Measurements from ENCODE around the gene GORAB.

The GORAB gene

DNA sequence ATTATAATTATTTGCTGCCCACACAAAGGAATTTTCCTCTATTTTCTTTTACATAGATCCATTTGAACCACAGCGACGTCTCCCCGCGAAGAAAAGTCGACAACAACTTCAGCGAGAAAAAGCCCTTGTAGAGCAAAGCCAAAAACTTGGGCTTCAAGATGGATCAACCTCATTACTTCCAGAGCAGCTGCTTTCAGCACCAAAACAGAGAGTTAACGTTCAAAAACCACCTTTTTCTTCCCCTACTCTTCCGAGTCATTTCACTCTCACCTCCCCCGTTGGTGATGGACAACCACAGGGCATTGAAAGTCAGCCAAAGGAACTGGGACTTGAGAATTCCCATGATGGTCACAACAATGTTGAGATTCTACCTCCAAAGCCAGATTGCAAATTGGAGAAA lies 7.2 kb downstream of the GORAB start:
- DNase-seq = no peak

GRCh38 chr1:170544624-170545023 lies 12.7 kb downstream of the GORAB start:
- DNase-seq = no peak

GRCh38 chr1:170545476-170545875 lies 13.5 kb downstream of the GORAB start:
- no peak for DNase-seq

GRCh38 chr1:170547255-170547654 lies 15.3 kb downstream of the GORAB start:
- DNase-seq = no peak

- no peak for DNase-seq
Measured at GRCh38 chr1:170548497-170548896, 16.5 kb downstream of the GORAB start.

DNA sequence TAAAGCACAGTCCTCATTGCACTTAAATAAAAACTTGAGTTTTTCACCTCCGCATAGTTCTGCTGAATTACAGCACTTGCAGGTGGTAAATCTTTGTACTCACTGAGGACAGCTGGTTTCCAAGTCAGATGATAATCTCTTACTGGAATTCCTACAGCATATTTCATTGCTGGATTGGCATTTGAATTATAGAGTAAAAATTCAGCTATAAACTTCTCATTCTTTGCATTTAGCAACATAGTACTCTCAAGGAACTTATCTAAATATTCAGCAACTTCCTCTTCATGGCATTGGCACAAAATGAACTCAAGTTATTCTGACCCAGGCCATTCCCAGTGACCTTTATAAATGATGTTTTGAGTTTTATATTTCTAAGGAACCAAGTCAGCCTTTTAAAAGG lies 23.4 kb downstream of the GORAB start:
- no peak for DNase-seq

DNA sequence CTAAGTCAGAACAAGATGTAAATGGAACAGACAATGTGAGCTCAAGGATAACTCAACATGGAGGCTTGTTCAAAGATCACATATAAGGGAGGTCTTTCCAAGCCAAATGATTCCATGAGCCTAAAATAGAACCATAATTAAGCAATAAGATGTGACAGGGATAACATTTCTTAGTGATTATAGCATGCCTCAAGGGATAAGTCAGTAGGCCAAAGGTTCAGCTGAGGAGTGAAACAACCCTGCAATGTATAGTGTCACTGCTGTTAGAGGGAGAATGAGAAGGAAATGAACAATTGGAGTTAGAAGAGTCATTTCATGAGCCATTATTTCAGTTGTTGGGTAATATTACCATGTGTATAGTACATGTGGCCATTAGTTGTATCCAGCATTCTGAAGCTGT lies 25.0 kb downstream of the GORAB start:
- DNase-seq = no peak

DNA sequence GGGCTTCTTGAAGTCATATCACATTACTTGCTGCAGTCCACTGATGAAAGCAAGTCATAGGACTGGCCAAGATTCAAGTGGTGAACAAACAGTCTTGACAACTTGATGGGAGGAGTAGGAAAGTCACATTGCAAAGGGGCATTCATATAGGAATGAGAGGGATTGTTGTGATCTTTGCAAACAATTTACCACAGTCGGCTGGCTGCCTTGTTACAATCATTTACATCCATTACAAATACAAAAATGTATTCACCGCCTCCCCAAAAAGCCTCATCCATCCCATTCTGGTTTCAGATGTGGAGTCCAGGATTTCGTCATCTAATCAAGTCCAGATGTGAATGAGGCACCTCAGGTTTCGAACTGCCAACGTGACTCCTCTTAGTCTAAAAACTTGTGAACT lies 26.8 kb downstream of the GORAB start:
- DNase-seq = no peak

- DNase-seq = no peak
Measured at GRCh38 chr1:170559166-170559565, 27.2 kb downstream of the GORAB start.

- DNase-seq = no peak
Measured at GRCh38 chr1:170560681-170561285, 28.8 kb downstream of the GORAB start.

- DNase-seq = no peak
Measured at GRCh38 chr1:170562646-170563338, 30.8 kb downstream of the GORAB start.

- DNase-seq = no peak
Measured at GRCh38 chr1:170567214-170567613, 35.2 kb downstream of the GORAB start.

DNA sequence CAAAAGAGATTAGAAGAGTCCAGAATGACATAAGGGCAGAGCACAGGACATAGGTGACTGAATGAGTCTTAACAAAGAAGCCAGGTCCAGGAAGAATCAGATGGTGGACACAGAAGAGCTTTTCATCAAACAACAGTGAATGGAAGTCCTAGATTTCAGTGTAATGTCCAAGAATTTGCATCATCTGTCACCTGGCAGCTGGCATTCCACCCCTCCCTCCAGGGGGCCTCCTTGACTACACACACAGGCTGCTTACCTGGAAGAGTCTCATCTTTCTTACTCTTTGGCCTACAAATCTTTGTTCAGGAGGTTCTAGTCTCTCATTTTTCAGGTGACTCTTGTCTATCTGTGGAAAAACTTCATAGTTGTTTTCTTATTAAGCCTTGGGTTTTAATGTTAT lies 36.2 kb downstream of the GORAB start:
- no peak for DNase-seq

- DNase-seq = no peak
Measured at GRCh38 chr1:170576980-170577379, 45.0 kb downstream of the GORAB start.

GRCh38 chr1:170578359-170578758 lies 46.4 kb downstream of the GORAB start:
- no peak for DNase-seq

DNA sequence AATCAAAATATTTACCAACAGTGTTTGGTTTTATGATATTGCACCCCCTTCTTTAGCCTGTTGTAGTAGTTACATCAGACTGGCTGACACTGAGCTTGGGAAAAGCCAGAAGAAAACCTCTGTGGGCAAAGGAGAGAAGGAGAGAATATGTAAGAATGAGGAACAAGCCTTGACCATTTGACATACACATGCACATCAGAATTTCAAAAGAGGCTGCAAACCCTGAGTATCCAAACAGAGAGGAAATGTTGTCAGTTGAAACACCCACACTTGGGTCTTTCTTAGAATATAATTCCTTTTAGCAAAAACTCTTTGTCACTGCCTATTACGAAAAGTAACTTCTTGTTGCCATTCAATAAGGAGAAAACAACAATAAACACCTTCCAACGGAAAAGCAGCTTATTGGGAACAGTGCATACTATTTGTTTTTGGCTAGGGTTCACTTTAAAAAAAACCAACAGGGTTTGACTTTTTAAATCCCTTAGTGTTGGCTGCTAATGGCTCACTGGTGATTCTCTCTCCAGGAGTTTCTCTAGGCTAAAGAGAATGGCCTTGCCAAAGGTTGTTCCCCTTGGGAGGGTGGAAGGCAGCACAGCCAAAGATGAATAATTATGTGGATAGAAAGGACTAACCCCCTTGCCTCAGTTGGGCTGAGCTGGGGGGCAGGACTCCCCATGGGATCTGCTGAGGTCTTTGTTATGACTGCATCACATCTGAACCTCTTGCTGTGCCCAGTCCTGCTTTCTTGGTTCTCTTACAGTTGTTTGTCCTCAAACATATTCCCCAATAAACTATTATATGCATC lies 48.9 kb downstream of the GORAB start:
- no peak for DNase-seq

GRCh38 chr1:170583186-170583585 lies 51.2 kb downstream of the GORAB start:
- no peak for DNase-seq

DNA sequence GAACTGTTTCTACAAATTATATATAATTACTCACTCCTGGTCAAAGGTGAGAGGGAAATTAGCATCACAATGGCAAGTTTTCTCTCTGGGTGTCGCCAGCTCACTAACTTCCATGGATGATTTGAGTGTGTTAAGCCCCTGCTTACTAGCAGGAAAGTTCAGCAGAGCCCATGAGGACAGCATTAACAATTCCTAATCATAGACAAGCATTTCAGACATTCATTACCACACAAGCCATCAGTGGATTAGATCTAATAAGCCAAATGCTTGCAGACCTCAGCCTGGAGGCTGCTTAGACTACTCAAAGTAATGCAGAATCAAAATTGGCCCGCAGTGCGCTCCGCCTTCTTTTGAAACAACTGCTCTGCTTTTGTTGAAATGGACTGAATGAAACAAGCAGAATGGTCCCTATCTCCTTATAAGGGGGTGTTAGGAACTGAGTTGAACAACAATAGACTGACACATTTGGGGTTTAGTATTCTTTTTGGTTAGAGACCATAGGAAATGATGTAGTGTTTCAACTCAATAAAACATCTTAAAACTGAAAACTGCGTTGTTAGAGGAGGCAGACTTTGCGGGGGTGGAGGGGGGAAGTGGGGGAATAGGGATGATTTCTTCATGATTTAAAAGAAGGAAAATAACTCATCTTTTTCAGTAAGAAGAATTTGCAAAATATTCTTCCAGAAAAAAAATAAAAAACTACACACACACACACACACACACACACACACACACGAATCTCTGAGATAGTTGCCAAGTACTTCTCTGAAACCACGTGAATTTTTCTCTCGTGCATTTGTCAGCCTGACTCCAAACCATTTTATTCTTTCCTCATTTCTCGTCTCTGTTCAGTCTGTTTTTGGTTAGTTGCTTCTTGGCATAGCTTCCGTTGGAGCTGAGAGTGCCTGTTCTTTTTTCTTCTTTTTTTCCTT lies 54.6 kb downstream of the GORAB start:
- no peak for DNase-seq

GRCh38 chr1:170587253-170587593 lies 55.3 kb downstream of the GORAB start:
- no peak for DNase-seq

- DNase-seq = no peak
Measured at GRCh38 chr1:170590921-170591705, 59.1 kb downstream of the GORAB start.

- no peak for DNase-seq
Measured at GRCh38 chr1:170592591-170593111, 60.7 kb downstream of the GORAB start.

Data from COR-L47 (cell line).